Psoas muscle (tissue), 8 donors: Measurements from ENCODE around the gene ADCYAP1R1. TPM values are rescaled to one million over a fixed set of nuclear protein-coding genes. Genes with fewer than 3 reads are reported as not detected.

ENCODE experiments used
- ATAC-seq, 4 donors: fragments of 200-7000 bp; cut with Tn5 transposase; one replicate each; pipeline ENCODE4 v1.9.1; 2020; ENCODE audit warnings: moderate library complexity in 3 of 4, mild to moderate bottlenecking in 2 of 4
- DNase-seq, 2 donors: peaks; one replicate each; pipeline ENCODE4 v3.0.0-alpha.2; 2020
- H3K27ac ChIP-seq: fragments of 200-600 bp; one replicate; pipeline ENCODE4 v1.8.0; 2022
- H3K27me3 ChIP-seq, 3 donors: fragments of 200-600 bp in 1 of 3; one replicate each; pipeline versions ENCODE4 v1.6.1 to v1.8.0; 2013 to 2022; ENCODE audit warnings: low read length in 2 of 3, mild to moderate bottlenecking in 2 of 3, moderate library complexity in 1 of 3; ENCODE audit not compliant: insufficient read depth in 3 of 3
- H3K36me3 ChIP-seq, 2 donors: fragments of 200-600 bp in 1 of 2; one replicate each; pipeline versions ENCODE4 v1.6.1 to v1.8.0; 2013 to 2022; ENCODE audit warnings: low read depth in 1 of 2, mild to moderate bottlenecking in 1 of 2, moderate library complexity in 1 of 2; ENCODE audit not compliant: insufficient read depth in 1 of 2
- H3K4me1 ChIP-seq: fragments of 200-600 bp; one replicate; pipeline ENCODE4 v1.8.0; 2022
- H3K4me3 ChIP-seq: fragments of 200-600 bp; one replicate; pipeline ENCODE4 v1.8.0; 2022; ENCODE audit warnings: mild to moderate bottlenecking
- H3K9me3 ChIP-seq: fragments of 200-600 bp; one replicate; pipeline ENCODE4 v1.8.0; 2022
- CTCF ChIP-seq: fragments of 200-600 bp; IDR thresholded peaks from one replicate; pipeline ENCODE4 v1.8.0; 2022; ENCODE audit warnings: antibody characterized with exemption
- WGBS, 3 donors: extraction: QIAGEN DNeasy Blood & Tissue Kit; methylation state at CpG; one replicate each; pipeline versions ENCODE4 v1.1.6 to v1.1.7; 2013; 5-methylcytosine and 5-hydroxymethylcytosine counted together
- intact Hi-C, 2 donors: fragments of 100-400 bp; cut with DNase I; formaldehyde crosslinking; loops; one replicate each; pipeline versions ENCODE4 v1.11.0 to v1.14.2; 2022
- polyA plus RNA-seq, 3 donors: library from polyadenylated mRNA; stranded (reverse); fragments of 200-250 nt; gene quantifications; one replicate each; pipeline ENCODE4 v1.2.3, GENCODE V29; 2013
- total RNA-seq, 4 donors: library from RNA; stranded (reverse); fragmentation: NEBNext Ultra II Directional in 2 of 4; extraction: Animal tissue kit (Norgen Biotek cat#: 25700) in 2 of 4; gene quantifications; one replicate each; pipeline versions ENCODE4 v1.2.1 to v1.2.4, GENCODE V29; 2021 to 2023
- donor health status: healthy with polysubstance abuse.
- donor health status: DM: no; HTN: no; CAD: no; lungs with moderate emphysema.
- donor health status: Bipolar disorder and iron deficiency.
- donor health status: healthy.
- donor health status: DM: yes; HTN: yes; CAD: no.
- donor health status: DM: no; HTN: no; CAD: no.
- donor health status: DM: no; HTN: no; CAD: no.
- donor health status: DM: yes; HTN: yes; CAD: no.

The ADCYAP1R1 gene
- total and polyA plus RNA-seq, 7 donors: 0.40 to 6.6 (median 1.2) TPM

- H3K27me3 ChIP-seq: no peaks in the 10 kb centered on the region
- no peak for TF ChIP-seq CTCF
- ATAC-seq: no peak
- H3K36me3 ChIP-seq: no peaks in the 10 kb centered on the region
- intact Hi-C loops: no loop called here
- 77 to 91% (median 83%) methylated on average over 5 of the region's 5 CpGs for WGBS, 3 donors
- H3K9me3 ChIP-seq: no peaks in the 10 kb centered on the region
- no peak overlapping the region for H3K4me3 ChIP-seq
- no peak overlapping the region for H3K27ac ChIP-seq
- no peaks in the 10 kb centered on the region for H3K4me1 ChIP-seq
- DNase-seq: no peak
These were observed 9.1 kb downstream of the ADCYAP1R1 start for GRCh38 chr7:31061185-31061584.

GRCh38 chr7:31062746-31063435 is 10.8 kb downstream of the ADCYAP1R1 start:
- no peak for DNase-seq
- intact Hi-C loops: no loop called here

GRCh38 chr7:31065021-31065593 is 13.0 kb downstream of the ADCYAP1R1 start:
- Histone ChIP-seq H3K27me3 (no peaks in the 10 kb centered on the region), H3K9me3 (no peaks in the 10 kb centered on the region), H3K36me3 (no peaks in the 10 kb centered on the region), H3K4me3 (no peak overlapping the region), H3K4me1 (no peaks in the 10 kb centered on the region), H3K27ac (no peak overlapping the region)
- DNase-seq: peak in 1 of 2 donors; percentile 25
- intact Hi-C loops: no loop called here
- no peak for TF ChIP-seq CTCF
- ATAC-seq: no peak
- WGBS, 3 donors: 73 to 89% (median 80%) methylated on average over 6 of the region's 6 CpGs

More at GRCh38 chr7:31062746-31063435, 10.8 kb downstream of the ADCYAP1R1 start:
- no peak for TF ChIP-seq CTCF
- Histone ChIP-seq H3K27me3 (no peaks in the 10 kb centered on the region), H3K9me3 (no peaks in the 10 kb centered on the region), H3K36me3 (no peaks in the 10 kb centered on the region), H3K4me3 (no peak overlapping the region), H3K27ac (no peak overlapping the region), H3K4me1 (no peaks in the 10 kb centered on the region)
- WGBS, 3 donors: 86 to 87% (median 87%) methylated on average over 6 to 8 of the region's 8 CpGs
- ATAC-seq: no peak

GRCh38 chr7:31065840-31066239 is 13.7 kb downstream of the ADCYAP1R1 start:
- peak in 1 of 2 donors; percentile 5 for DNase-seq
- H3K27ac ChIP-seq: no peak overlapping the region
- ATAC-seq: no peak
- H3K9me3 ChIP-seq: no peaks in the 10 kb centered on the region
- H3K4me1 ChIP-seq: no peaks in the 10 kb centered on the region
- no peak for TF ChIP-seq CTCF
- H3K36me3 ChIP-seq: no peaks in the 10 kb centered on the region
- WGBS, 3 donors: 94 to 97% (median 96%) methylated on average over 7 of the region's 7 CpGs
- H3K27me3 ChIP-seq: no peaks in the 10 kb centered on the region
- no peak overlapping the region for H3K4me3 ChIP-seq
- intact Hi-C loops: no loop called here
